Measurements from ENCODE around the gene SLC25A26. TPM values are rescaled to one million over a fixed set of nuclear protein-coding genes. Genes with fewer than 3 reads are reported as not detected.

SLC25A26 gene
- total and polyA plus RNA-seq, 2 of the 13 experiments (the other 11 are each of a cell fraction or from before 2014, with no cell fraction given), result 23.1 to 32.7 TPM

- TF ChIP-seq HNF1A (IDR thresholded peaks at IDR 0.05; ENCODE audit: low read depth) (no peak), HNF1A (CRISPR knock-in tag; IDR thresholded peaks at IDR 0.05; ENCODE audit: borderline replicate concordance) (no peak), JDP2 (CRISPR knock-in tag; IDR thresholded peaks at IDR 0.05; ENCODE audit: borderline replicate concordance) (no peak)
These were observed 184.9 kb downstream of the SLC25A26 start (continued) for GRCh38 chr3:66405701-66406091.

- in situ Hi-C loops (cut with HindIII; ENCODE audit: extremely low pct_ligation_motif_present, low pct_unique_long_range_greater_than_20kb), result loop anchor here (5.0 kb wide), 2 partner anchors 91 to 411 kb away; no protein-coding TSS in a partner anchor
- Histone ChIP-seq H2AFZ (ENCODE audit: low read length) (no peak overlapping the region), H3K9ac (ENCODE audit: insufficient read depth, low read depth, low read length) (no peak overlapping the region), H4K20me1 (ENCODE audit: insufficient read depth, low read length) (no peaks in the 10 kb centered on the region), H3K79me2 (ENCODE audit: insufficient read depth, low read length) (no peaks in the 10 kb centered on the region), H3K27ac (ENCODE audit: extremely low read length, insufficient read depth, low read length) (no peak overlapping the region), H3K9me3 (ENCODE audit: low read length) (no peaks in the 10 kb centered on the region), H3K4me3 (replicated peaks in 1 of 3; ENCODE audit: insufficient read depth in 1 of 3, low read depth in 2 of 3, low read length in 3 of 3) (no peak overlapping the region), H3K27me3 (ENCODE audit: control insufficient read depth in 1 of 2, insufficient read depth in 2 of 2, low read length in 2 of 2) (no peaks in the 10 kb centered on the region), H3K36me3 (replicated peaks in 1 of 2; ENCODE audit: control insufficient read depth in 1 of 2, insufficient read depth in 2 of 2, low read length in 2 of 2) (peaks cover 28 to 70% of the 10 kb centered on the region in 2 experiments), H3K4me2 (ENCODE audit: low read depth, low read length) (no peak overlapping the region), H3K4me1 (ENCODE audit: insufficient read depth, low read length) (peaks cover 9% of the 10 kb centered on the region)
- no peak for ATAC-seq
- DNase-seq (ENCODE audit: low spot score), result no peak
- FAIRE-seq, result no peak
- CTCF ChIA-PET (ENCODE audit: low intra/inter-chr PET ratio, low total read pairs), result no interaction called here
- 96% methylated on average over 4 of the region's 5 CpGs for WGBS (ENCODE audit: low lambda C conversion rate)
- POLR2A ChIA-PET, result no interaction called here
- intact Hi-C loops (cut with micrococcal nuclease; ENCODE audit: unreplicated experiment), result loop anchor here (2.0 to 5.0 kb wide), 2 partner anchors 76 to 93 kb away; no protein-coding TSS in a partner anchor
- BruUV-seq (replicated peaks), result no TSS peak
- TF ChIP-seq BRF2 (CRISPR knock-in tag; IDR thresholded peaks at IDR 0.05) (no peak), SKIL (CRISPR knock-in tag; IDR thresholded peaks at IDR 0.05; ENCODE audit: borderline replicate concordance) (no peak), HNF1A (IDR thresholded peaks at IDR 0.05; ENCODE audit: low read depth) (no peak), HNF1A (CRISPR knock-in tag; IDR thresholded peaks at IDR 0.05; ENCODE audit: borderline replicate concordance) (no peak), SIN3B (IDR thresholded peaks at IDR 0.05; ENCODE audit: low read length) (no peak), ZNF777 (CRISPR knock-in tag; IDR thresholded peaks at IDR 0.05) (no peak), GTF2F1 (IDR thresholded peaks at IDR 0.05; ENCODE audit: low read length) (no peak), BORCS8-MEF2B (CRISPR knock-in tag; IDR thresholded peaks at IDR 0.05) (no peak), ZNF605 (CRISPR knock-in tag; IDR thresholded peaks at IDR 0.05) (no peak), ZNF660 (CRISPR knock-in tag; IDR thresholded peaks at IDR 0.05; ENCODE audit: borderline replicate concordance, low read depth) (no peak)
These were observed 185.4 kb downstream of the SLC25A26 start for GRCh38 chr3:66406163-66406562.
